Fibroblast of skin of back (primary cell): ENCODE measurements around the gene ARFGEF2.
"Not testable (repeated sequence)": the region's sequence is repeated elsewhere in the genome, so short reads cannot be mapped to it uniquely, and the experiment has no call there.

Source experiments
- DNase-seq: peaks from one replicate; pipeline ENCODE4 v3.0.0-alpha.2; 2013

The ARFGEF2 gene

GRCh38 chr20:49006446-49006980 lies 85.0 kb downstream of the ARFGEF2 start:
- no peak for DNase-seq

- DNase-seq: no peak
Observed at GRCh38 chr20:49009899-49010631, 88.6 kb downstream of the ARFGEF2 start.

DNA sequence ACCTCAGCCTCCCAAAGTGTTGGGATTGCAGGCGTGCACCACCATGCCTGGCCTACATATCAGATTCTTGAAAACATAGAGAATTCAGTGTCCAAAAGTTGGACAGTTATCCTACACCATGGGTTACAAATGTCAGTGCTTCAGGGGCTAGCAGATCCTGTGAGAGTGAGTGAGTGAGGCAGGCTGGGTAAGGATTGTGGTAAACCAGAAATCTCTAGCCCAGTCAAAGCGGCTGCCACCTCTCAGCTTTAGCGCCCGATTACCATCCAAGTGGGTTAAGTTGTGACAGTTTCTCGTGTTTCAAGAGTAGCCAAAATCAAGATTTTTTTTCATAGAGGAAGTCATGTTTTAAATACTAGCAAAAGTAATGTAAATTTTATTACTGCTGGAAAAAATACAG lies 102.7 kb downstream of the ARFGEF2 start:
- DNase-seq: no peak

GRCh38 chr20:49028177-49028576 lies 106.7 kb downstream of the ARFGEF2 start:
- DNase-seq: not testable (repeated sequence)

- peak; percentile 63 for DNase-seq
Observed at GRCh38 chr20:49028684-49029083, 107.2 kb downstream of the ARFGEF2 start.

- DNase-seq: peak; percentile 88
Observed at GRCh38 chr20:49029203-49029602, 107.7 kb downstream of the ARFGEF2 start.

GRCh38 chr20:49030954-49031619 lies 109.6 kb downstream of the ARFGEF2 start:
- DNase-seq: no peak

DNA sequence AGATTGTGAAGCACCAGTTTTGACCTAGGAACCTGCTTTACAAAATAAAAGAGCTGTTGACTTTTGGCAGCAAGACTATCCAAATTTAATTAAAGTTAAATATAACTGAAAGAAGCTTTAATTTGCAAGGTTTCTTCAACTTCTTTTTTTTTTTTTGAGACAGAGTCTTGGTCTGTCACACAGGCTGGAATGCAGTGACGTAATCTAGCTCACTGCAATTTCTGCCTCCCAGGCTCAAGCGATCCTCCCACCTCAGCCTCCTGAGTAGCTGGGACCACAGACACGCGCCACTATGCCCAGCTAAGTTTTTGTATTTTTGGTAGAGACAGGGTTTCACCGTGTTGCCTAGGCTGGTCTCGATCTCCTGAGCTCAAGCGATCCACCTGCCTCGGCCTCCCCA lies 110.9 kb downstream of the ARFGEF2 start:
- no peak for DNase-seq

GRCh38 chr20:49034070-49034732 lies 112.7 kb downstream of the ARFGEF2 start:
- no peak for DNase-seq

- peak; percentile 8 for DNase-seq
Observed at GRCh38 chr20:49037962-49038387, 116.5 kb downstream of the ARFGEF2 start.

DNA sequence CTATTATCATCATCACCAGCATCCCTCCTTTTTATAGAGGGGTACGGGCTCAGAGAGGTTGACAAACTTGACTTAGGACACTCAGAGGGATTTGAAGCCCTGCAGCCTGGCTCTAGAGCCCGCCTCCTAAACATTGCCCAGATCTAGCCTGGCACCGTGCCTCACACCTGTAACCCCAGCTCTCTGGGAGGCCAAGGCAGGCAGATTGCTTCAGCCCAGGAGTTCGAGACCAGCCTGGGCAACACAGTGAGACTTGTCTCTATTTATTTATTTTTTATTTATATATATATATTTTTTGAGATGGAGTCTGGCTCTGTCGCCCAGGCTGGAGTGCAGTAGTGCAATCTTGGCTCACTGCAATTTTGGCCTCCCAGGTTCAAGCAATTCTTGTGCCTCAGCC lies 118.3 kb downstream of the ARFGEF2 start:
- no peak for DNase-seq

DNA sequence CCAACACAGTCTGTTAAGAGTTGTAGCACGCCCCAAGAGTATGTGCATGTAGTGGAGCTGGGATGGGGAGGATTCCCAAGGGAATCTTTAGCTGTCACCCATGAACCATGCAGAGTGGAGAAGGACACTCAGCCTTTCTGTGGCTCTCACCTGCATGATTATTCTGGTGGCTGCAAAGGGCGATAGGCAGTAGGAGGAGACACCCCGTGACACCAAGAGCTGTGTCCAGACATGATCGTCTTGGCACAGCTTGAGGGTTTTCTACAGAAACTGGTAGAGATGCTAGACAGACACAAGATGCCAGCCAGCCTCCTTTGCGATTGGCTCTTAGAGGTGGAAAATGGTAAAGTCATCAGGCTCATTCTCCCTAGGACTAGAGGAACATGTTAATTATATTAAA lies 121.5 kb downstream of the ARFGEF2 start:
- no peak for DNase-seq

GRCh38 chr20:49045440-49046086 lies 124.1 kb downstream of the ARFGEF2 start:
- DNase-seq: peak; percentile 3

- DNase-seq: peak; percentile 94
Observed at GRCh38 chr20:49046087-49046900, 124.8 kb downstream of the ARFGEF2 start, which contains the start of gene CSE1L. CSE1L (plus strand) TSS chr20:49046312; CDS start chr20:49058464, 12,152 bp downstream.

- no peak for DNase-seq
Observed at GRCh38 chr20:49052334-49052733, 130.8 kb downstream of the ARFGEF2 start.

- no peak for DNase-seq
Observed at GRCh38 chr20:49054056-49054643, 132.6 kb downstream of the ARFGEF2 start.

- no peak for DNase-seq
Observed at GRCh38 chr20:49063279-49063678, 141.8 kb downstream of the ARFGEF2 start.

- DNase-seq: no peak
Observed at GRCh38 chr20:49074521-49074920, 153.0 kb downstream of the ARFGEF2 start.

DNA sequence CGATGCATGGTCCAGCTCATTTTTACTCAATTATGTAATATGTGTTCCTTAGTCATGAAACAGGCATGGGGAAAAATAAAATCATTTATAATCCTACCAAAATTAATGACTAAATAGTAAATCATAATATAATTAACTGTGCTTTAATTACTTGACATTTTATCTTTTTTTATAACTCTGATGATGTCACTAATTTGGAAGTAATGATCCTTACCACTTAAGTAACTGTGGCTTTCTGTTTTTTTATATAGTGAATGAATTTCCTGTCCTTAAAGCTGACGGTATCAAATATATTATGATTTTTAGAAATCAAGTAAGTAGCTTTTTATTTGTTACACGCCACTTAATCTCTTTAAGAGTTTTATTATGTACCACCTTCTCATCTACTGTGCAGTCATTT lies 156.8 kb downstream of the ARFGEF2 start:
- no peak for DNase-seq

DNA sequence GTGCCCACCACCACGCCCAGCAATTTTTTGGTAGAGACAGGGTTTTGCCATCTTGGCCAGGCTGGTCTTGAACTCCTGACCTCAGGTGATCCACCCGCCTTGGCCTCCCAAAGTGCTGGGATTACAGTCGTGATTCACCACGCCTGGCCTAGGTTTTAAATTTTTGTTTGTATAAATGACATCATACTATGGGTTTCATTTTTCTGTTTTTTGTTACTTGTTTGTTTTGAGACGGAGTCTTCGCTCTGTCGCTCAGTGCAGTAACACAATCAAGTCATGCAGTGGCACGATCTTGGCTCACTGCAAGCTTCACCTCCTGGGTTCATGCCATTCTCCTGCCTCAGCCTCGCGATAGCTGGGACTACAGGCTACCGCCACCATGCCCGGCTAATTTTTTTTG lies 160.8 kb downstream of the ARFGEF2 start:
- not testable (repeated sequence) for DNase-seq
